Adrenal gland (tissue), 12 donors: ENCODE data around the gene HSD3B2. TPM values are rescaled to one million over a fixed set of nuclear protein-coding genes. Genes with fewer than 3 reads are reported as not detected.

Experiments used
- DNase-seq, 7 donors: peaks; one replicate each; pipeline ENCODE4 v3.0.0-alpha.2; 2019 to 2020
- H3K27ac ChIP-seq, 5 donors: fragments of 200-600 bp; sonication (generic) in 4 of 5; 1 replicate in 3 of 5; 2 replicates in 2 of 5; pipeline versions ENCODE4 v1.5.1 to v1.8.0; 2016 to 2020; ENCODE audit warnings: mild to moderate bottlenecking in 1 of 5
- H3K27me3 ChIP-seq: fragments of 200-600 bp; 2 replicates; pipeline ENCODE4 v1.8.0; 2021
- H3K36me3 ChIP-seq, 2 donors: fragments of 200-600 bp; replicated peaks in 1 of 2; 1 replicate in 1 of 2; 2 replicates in 1 of 2; pipeline versions ENCODE4 v1.5.1 to v1.8.0; 2018 to 2022
- H3K4me1 ChIP-seq, 2 donors: fragments of 200-600 bp; replicated peaks in 1 of 2; 1 replicate in 1 of 2; 2 replicates in 1 of 2; pipeline versions ENCODE4 v1.5.1 to v1.8.0; 2018 to 2021
- H3K4me3 ChIP-seq, 4 donors: fragments of 200-600 bp; sonication (generic) in 3 of 4; one replicate each; pipeline ENCODE4 v1.5.1; 2016 to 2018
- H3K9me3 ChIP-seq, 3 donors: fragments of 200-600 bp; sonication (generic) in 1 of 3; replicated peaks in 1 of 3; 1 replicate in 2 of 3; 2 replicates in 1 of 3; pipeline versions ENCODE4 v1.5.1 to v1.8.0; 2016 to 2021
- CTCF ChIP-seq, 6 experiments: fragments of 450-650 bp in 4 of 6; fragments of 200-600 bp in 2 of 6; sonication (generic) in 1 of 6; IDR thresholded peaks; 1 replicate in 5 of 6; 2 replicates in 1 of 6; pipeline versions ENCODE4 v1.5.1 to v1.8.0; 2016 to 2021; ENCODE audit warnings: antibody characterized with exemption in 6 of 6, mild to moderate bottlenecking in 2 of 6, moderate library complexity in 1 of 6
- POLR2A ChIP-seq, 2 donors: fragments of 450-650 bp; IDR thresholded peaks; one replicate each; pipeline ENCODE4 v1.6.1; 2017; ENCODE audit warnings: antibody characterized with exemption in 2 of 2, mild to moderate bottlenecking in 2 of 2, moderate library complexity in 1 of 2
- WGBS, 4 donors: extraction: QIAGEN DNeasy Blood & Tissue Kit in 2 of 4; methylation state at CpG; one replicate each; pipeline versions ENCODE4 v1.1.5 to v1.1.7; 2013 to 2017; 5-methylcytosine and 5-hydroxymethylcytosine counted together
- intact Hi-C, 2 donors: fragments of 100-400 bp; cut with DNase I; formaldehyde crosslinking; loops; one replicate each; pipeline versions ENCODE4 v1.14.1 to v1.15.0; 2022 to 2023
- polyA plus RNA-seq, 3 donors: library from polyadenylated mRNA; stranded (reverse); fragments of 200-250 nt in 2 of 3; fragments of 350-450 nt in 1 of 3; fragmentation: Illumina TruSeq in 1 of 3; extraction: RNeasy Lipid Tissue Mini Kit (QIAGEN cat#74804) in 1 of 3; gene quantifications; one replicate each; pipeline ENCODE4 v1.2.3, GENCODE V29; 2013 to 2014
- total RNA-seq, 9 donors: library from RNA; depleted of rRNA in 4 of 9; stranded (reverse); fragments of >200 nt in 4 of 9; fragments of 120-200 nt in 1 of 9; fragmentation: NEBNext Ultra II Directional in 1 of 9; extraction: Animal tissue kit (Norgen Biotek cat#: 25700) in 1 of 9; gene quantifications; one replicate each; pipeline versions ENCODE4 v1.1.0 to v1.2.4, GENCODE V29; 2013 to 2023
- donor health status: healthy with polysubstance abuse.
- donor health status: Bipolar disorder and iron deficiency.
- donor health status: DM: yes; HTN: yes; CAD: no.
- donor health status: DM: no; HTN: no; CAD: no.
- donor health status: DM: no; HTN: no; CAD: no.
- donor health status: DM: yes; HTN: yes; CAD: no.

The HSD3B2 gene
- total and polyA plus RNA-seq, 12 donors: 6.7 to 14,693 (median 1,985) TPM

DNA sequence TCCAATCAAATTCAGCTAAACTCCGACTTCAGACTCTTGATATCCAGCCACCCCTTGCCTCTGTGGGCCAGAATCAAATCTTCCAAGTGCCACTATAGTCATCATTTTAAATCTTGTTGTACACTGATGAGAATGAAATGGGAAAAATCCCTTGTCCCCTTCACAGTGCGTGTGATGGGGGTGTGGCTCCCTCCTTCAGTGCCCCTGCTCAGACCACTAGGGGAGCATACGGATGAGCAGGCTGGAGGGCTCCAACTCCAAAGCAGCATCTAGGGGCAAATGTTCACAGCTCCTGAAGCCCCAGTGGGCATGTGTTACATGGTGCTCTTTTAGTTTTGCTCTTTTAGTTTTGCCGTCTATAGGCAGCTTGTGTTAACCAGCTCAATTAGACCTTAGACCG lies 56.6 kb downstream of the HSD3B2 start:
- H3K9me3 ChIP-seq: no peaks in the 10 kb centered on the region
- no peak for DNase-seq
- H3K27ac ChIP-seq: no peak overlapping the region
- intact Hi-C loops: loop anchor here in 1 of 2 donors (10.0 kb wide), 1 partner anchor 73 kb away; no protein-coding TSS in a partner anchor
- no peaks in the 10 kb centered on the region for H3K36me3 ChIP-seq
- WGBS, 4 donors: 86 to 91% (median 89%) methylated on average over 5 of the region's 5 CpGs
- no peaks in the 10 kb centered on the region for H3K27me3 ChIP-seq
- peaks cover 8% of the 10 kb centered on the region in 2 donors for H3K4me1 ChIP-seq
- no peak overlapping the region for H3K4me3 ChIP-seq
- no peak for TF ChIP-seq POLR2A (IDR thresholded peaks at IDR 0.05)
- no peak for TF ChIP-seq CTCF (IDR thresholded peaks at IDR 0.05)

GRCh38 chr1:119472080-119472818 lies 57.3 kb downstream of the HSD3B2 start:
- no peaks in the 10 kb centered on the region for H3K27me3 ChIP-seq
- TF ChIP-seq CTCF (IDR thresholded peaks at IDR 0.05): no peak
- TF ChIP-seq POLR2A (IDR thresholded peaks at IDR 0.05): no peak
- no peak for DNase-seq
- no peaks in the 10 kb centered on the region for H3K9me3 ChIP-seq
- H3K4me1 ChIP-seq: peaks cover 6 to 8% of the 10 kb centered on the region in 2 donors
- no peak overlapping the region for H3K27ac ChIP-seq
- H3K36me3 ChIP-seq: no peaks in the 10 kb centered on the region
- no peak overlapping the region for H3K4me3 ChIP-seq
- intact Hi-C loops: loop anchor here in 1 of 2 donors (10.0 kb wide), 1 partner anchor 73 kb away; no protein-coding TSS in a partner anchor
- WGBS, 4 donors: 52 to 73% (median 62%) methylated on average over 5 of the region's 5 CpGs

Other genes with a start within 250 kb of the HSD3B2 start
- 1 to 10 TPM in 1 of 9 donors, under 1 TPM in 4, not detected in 4; 0.17 to 1.7 (median 0.64) TPM for gene HAO2, start 46.4 kb upstream of the HSD3B2 start, total RNA-seq
- gene HAO2, start 46.4 kb upstream of the HSD3B2 start, polyA plus RNA-seq: 1 to 10 TPM in 2 of 3 donors, under 1 TPM in 1; 0.80 to 4.8 (median 1.8) TPM
- under 1 TPM in 3 of 9 donors, not detected in 6; 0.19 to 0.60 (median 0.22) TPM for gene HSD3B1, start 92.1 kb downstream of the HSD3B2 start, total RNA-seq
- under 1 TPM in 2 of 3 donors, not detected in 1; 0.07 to 0.59 TPM for gene HSD3B1, start 92.1 kb downstream of the HSD3B2 start, polyA plus RNA-seq
- gene ZNF697, start 233.1 kb downstream of the HSD3B2 start, total RNA-seq: 10 to 100 TPM in 1 of 9 donors, 1 to 10 TPM in 8; 2.8 to 14.5 (median 5.9) TPM
- gene ZNF697, start 233.1 kb downstream of the HSD3B2 start, polyA plus RNA-seq: 1 to 10 TPM; 1.7 to 5.7 (median 1.9) TPM